ENCODE results near the gene SUN3. TPM values are rescaled to one million over a fixed set of nuclear protein-coding genes. Genes with fewer than 3 reads are reported as not detected.

SUN3 gene
- not detected for polyA plus RNA-seq

- H3K27ac ChIP-seq (ENCODE audit: low read depth, low read length), result no peak within 1 kb of the TSS
- WGBS, 3 donors, result 80 to 88% (median 87%) methylated on average over 6 of the region's 6 CpGs
Measured at GRCh38 chr7:48028938-48029337, at the start of gene SUN3. Gene SUN3 (minus strand): TSS chr7:48029107. CDS start chr7:48028938, 169 bp downstream.

DNA sequence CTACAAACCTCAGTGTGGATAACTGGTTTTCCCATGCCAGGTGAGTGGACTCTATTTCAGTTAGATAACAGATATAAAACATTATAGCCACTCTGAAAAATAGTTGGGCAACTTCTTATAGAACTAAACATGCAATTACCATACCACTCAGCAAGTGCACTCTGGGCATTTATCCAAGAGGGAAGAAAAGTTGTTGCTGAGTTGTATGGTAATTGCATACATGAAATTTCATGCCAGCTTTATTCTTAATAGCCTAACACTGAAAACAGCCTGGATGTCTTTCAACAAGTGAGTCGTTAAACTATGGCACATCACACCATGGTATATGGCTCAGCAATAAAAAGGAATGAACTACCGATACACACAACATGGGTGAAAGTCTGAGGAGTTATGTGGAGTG lies 49.6 kb upstream of the SUN3 start:
- no peak overlapping the region for H3K27ac ChIP-seq (ENCODE audit: low read depth, low read length)
- WGBS, 3 donors, result 83 to 88% (median 86%) methylated on average over 2 of the region's 2 CpGs

DNA sequence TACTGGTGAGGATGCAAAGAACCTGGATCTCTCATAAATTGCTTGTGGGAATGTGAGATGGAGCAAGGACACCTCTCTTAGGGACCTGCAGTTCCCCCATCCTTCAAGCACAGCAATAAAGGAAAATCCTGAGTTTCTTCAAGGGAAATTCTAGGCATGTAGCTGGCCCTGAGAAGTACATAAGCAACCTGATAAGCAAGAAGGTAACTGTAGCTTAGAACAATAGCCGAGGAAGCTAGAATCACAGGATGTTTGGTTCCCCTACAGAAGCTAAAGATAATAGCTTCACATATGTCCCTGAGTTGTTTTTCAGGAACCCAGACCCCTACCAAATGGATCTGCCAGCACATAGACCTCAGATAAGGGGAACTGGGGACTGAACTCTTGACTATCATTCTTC lies 48.5 kb upstream of the SUN3 start:
- WGBS, 3 donors, result 76 to 85% (median 80%) methylated on average over 1 of the region's 1 CpG
- no peak overlapping the region for H3K27ac ChIP-seq (ENCODE audit: low read depth, low read length)

DNA sequence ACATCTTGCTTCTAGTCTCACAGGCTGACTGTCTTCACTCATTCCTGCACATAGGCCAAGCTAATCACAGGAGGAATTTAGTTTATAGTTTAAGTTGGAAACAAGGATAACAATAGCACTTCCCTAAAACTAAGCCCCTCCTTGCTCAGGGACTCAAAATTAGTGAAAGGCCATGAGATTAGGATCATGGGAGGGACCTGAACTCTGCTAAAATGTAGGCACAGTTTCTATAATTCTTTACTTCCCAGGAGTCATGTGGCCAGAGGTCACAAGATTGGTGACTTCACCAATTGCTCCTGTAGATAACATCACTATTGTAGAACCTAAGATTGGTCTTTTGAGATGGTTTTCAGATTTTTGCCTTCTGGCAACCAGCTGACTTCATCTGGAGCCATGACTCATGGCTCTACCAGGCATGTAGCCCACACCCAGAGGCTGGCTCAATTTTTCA lies 45.3 kb upstream of the SUN3 start:
- no peak overlapping the region for H3K27ac ChIP-seq (ENCODE audit: low read depth, low read length)

- H3K27ac ChIP-seq (ENCODE audit: low read depth, low read length), result no peak overlapping the region
- 87 to 99% (median 92%) methylated on average over 2 of the region's 2 CpGs for WGBS, 3 donors
Measured at GRCh38 chr7:48067475-48067874, 38.6 kb upstream of the SUN3 start.

- 83 to 93% (median 90%) methylated on average over 1 of the region's 1 CpG for WGBS, 3 donors
Measured at GRCh38 chr7:48063985-48064384, 35.1 kb upstream of the SUN3 start.

DNA sequence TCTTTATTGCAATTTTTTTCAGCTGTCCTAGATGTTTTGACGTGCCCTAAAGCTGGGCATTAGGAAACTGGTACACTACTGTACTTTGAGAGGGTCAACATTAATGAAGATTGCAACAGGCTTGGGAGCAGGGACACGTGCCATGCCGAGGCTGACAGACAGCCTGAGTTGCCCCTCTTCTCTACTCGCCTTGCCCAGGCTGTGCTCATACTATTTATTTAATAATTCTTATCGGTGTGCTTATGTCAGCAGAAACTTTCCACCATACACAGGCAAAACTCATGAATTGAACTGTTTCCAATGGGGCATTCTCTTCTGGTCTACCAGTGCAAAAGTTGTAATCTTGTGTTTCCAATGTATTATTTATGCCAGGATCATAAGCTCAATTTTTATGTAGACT lies 30.8 kb upstream of the SUN3 start:
- H3K27ac ChIP-seq (ENCODE audit: low read depth, low read length), result no peak overlapping the region
- WGBS, 3 donors, result 65 to 90% (median 83%) methylated on average over 5 of the region's 5 CpGs

More at GRCh38 chr7:48063985-48064384, 35.1 kb upstream of the SUN3 start:
- no peak overlapping the region for H3K27ac ChIP-seq (ENCODE audit: low read depth, low read length)

DNA sequence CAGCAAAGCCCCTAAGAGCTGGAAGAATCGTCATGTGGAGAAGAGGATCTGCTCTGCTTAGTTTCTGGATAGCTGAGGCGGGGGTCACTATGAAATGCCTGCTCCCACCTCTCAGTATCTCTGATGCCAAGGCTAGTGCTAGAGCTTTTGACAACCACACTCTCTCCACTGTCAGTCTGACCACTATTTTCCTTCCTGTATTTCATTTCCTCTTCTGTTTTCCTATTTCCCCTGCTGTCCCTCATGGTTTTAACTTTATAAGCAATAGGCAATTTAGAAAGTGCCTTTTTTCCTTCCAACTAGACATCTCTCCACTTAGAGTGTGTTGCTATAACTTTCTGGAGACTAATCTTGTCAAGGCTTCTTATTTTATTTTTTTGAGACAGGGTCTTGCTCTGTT lies 30.1 kb upstream of the SUN3 start:
- 60 to 89% (median 75%) methylated on average over 2 of the region's 2 CpGs for WGBS, 3 donors
- no peak overlapping the region for H3K27ac ChIP-seq (ENCODE audit: low read depth, low read length)

DNA sequence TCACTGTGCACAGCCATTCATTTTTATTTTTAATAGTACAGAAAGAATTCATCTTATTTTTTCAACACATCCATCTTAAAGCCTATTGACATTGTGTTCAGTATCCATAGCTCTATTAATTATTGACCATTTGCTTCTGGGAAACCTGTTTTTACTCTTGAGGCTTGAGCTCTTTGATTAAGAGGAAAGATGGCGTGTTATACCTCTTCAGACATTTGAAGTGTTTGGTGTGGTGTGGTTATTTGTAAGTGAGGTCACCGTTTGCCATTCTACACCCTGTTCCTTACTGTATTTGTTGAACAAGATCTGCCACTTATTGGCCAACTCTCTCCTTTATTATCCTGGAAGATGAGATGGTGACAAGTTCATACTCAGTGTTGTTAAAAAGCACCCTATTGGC lies 24.8 kb upstream of the SUN3 start:
- 74 to 92% (median 91%) methylated on average over 2 of the region's 2 CpGs for WGBS, 3 donors
- H3K27ac ChIP-seq (ENCODE audit: low read depth, low read length), result no peak overlapping the region

- H3K27ac ChIP-seq (ENCODE audit: low read depth, low read length), result no peak overlapping the region
- 69 to 81% (median 81%) methylated on average over 8 of the region's 8 CpGs for WGBS, 3 donors
Measured at GRCh38 chr7:48052748-48053147, 23.8 kb upstream of the SUN3 start.

DNA sequence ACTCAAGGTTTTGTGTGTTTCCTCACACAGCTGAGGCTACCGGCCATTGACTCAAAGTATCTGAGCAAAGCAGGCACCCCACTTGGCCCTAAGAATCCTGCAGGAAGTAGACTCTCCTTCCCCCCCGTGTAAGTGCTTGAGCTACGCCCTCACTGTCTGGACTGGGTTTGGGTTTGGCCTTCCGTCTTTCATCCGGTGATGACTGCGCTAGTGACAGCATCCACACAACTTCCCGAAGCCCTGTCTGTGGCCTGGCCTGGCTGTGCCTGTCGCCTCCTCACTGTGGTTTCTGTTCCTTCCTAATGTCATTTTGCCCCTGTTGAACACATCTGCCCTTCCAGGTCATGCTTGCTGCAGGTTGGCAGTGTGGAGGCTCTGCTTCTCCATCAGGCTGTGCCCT lies 20.9 kb upstream of the SUN3 start:
- WGBS, 3 donors, result 74 to 87% (median 86%) methylated on average over 8 of the region's 8 CpGs
- H3K27ac ChIP-seq (ENCODE audit: low read depth, low read length), result no peak overlapping the region

DNA sequence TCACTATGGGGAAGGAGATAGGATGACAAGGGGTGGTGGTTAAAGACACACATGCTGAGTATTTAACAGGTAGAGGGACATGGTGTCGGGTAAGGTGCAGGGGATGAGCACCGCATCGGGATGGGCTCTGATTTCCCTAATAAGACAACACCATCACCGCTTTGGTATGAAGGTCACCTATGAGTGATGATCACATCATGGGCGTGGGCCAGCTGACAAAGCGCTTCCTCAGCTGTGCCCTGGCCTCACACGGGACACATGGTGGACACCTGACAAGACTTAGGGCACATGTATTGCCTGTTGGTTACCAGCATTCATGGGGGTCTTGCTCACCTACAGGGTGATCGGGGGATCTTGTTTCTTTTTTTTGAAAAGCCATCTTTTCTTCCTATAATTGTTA lies 19.2 kb upstream of the SUN3 start:
- no peak overlapping the region for H3K27ac ChIP-seq (ENCODE audit: low read depth, low read length)
- WGBS, 3 donors, result 93 to 96% (median 94%) methylated on average over 8 of the region's 8 CpGs

- 62 to 66% (median 64%) methylated on average over 14 of the region's 14 CpGs for WGBS, 3 donors
- no peak overlapping the region for H3K27ac ChIP-seq (ENCODE audit: low read depth, low read length)
Measured at GRCh38 chr7:48046458-48046857, 17.6 kb upstream of the SUN3 start.

DNA sequence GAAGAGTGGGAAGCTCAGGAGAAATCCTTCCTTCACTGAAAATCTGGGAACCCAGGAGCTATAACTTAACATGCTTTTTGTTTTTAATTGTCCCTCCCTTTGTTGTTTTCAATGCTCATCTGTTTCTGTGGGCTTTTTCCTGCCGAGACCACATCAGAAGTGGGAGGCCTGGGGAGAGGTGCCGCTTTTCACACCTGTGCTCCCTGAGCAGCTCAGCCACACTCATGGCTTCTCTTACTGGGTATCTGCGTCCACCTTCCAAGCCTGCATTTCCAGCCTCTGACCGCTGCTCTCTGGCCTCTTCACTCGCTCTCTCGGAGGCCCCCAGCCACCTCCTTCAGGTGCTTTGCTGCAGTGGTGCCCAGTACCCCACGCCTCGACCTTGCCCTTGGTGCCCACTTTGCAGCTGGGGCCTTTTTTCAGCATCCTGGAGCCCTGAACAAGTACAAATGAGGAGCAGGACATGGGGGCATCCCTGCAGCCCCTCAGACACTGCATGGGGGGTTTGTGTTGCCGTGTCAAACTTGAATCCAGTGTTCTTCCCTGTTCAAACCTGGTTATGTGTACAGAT lies 16.4 kb upstream of the SUN3 start:
- 74 to 81% (median 76%) methylated on average over 9 of the region's 9 CpGs for WGBS, 3 donors
- no peak overlapping the region for H3K27ac ChIP-seq (ENCODE audit: low read depth, low read length)

GRCh38 chr7:48042636-48043035 lies 13.7 kb upstream of the SUN3 start:
- no peak overlapping the region for H3K27ac ChIP-seq (ENCODE audit: low read depth, low read length)
- 59 to 79% (median 60%) methylated on average over 3 of the region's 3 CpGs for WGBS, 3 donors

- no peak overlapping the region for H3K27ac ChIP-seq (ENCODE audit: low read depth, low read length)
- 63 to 84% (median 71%) methylated on average over 3 of the region's 3 CpGs for WGBS, 3 donors
Measured at GRCh38 chr7:48042216-48042615, 13.3 kb upstream of the SUN3 start.

DNA sequence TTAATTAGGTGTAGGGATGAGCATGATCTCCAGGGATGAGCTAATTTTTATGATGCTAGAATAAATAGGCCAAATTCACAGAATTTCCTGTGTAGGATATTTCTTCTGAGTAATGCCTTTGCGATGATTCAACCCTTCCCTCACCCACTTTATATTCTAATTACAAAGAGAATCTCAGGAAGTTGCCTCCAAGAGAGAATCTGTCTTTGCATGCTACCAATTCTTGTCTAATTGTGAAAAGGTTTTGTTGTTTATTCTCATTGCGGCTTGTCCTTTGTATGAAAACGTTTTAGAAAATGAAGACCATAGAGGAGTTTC lies 12.7 kb upstream of the SUN3 start:
- H3K27ac ChIP-seq (ENCODE audit: low read depth, low read length), result no peak overlapping the region
- WGBS, 3 donors, result 66 to 77% (median 71%) methylated on average over 3 of the region's 3 CpGs

DNA sequence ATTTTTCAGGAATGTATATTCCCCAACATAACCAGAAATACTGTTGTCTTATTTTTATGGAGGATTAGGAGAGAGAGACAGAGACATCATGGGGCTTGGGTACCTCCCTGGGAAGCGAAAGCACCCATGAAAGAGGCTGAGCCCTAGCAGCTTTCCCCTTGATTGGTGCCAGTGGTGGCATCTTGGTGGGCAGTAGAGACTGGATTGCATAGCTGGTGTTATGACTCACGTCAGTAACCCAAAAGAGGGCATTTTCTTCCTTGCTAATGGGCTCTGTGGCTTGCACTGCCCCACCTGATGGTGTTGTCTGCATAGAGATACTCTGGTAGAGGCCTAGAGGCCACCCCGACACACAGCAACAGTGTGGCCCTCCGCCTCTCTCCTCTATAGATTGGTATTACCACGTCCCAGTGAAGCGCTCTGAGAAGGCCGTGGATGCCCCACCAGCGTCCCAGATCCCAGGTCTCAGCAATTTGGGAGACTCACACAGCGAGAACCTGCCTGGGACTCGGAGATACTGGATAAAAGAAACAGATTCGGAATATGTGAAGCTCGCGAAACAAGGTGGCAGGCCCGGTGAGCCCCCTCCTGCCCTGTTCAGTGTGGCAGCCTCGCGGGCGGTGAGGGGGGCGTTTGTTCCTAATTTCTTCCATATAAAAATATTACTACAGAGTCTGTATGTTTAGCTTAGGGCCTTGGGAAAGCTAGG lies 12.2 kb upstream of the SUN3 start:
- 90 to 94% (median 94%) methylated on average over 18 of the region's 18 CpGs for WGBS, 3 donors

GRCh38 chr7:48038815-48039506 lies 10.1 kb upstream of the SUN3 start:
- WGBS, 3 donors, result 51 to 77% (median 55%) methylated on average over 5 of the region's 5 CpGs
- H3K27ac ChIP-seq (ENCODE audit: low read depth, low read length), result no peak overlapping the region

More for the DNA sequence above, 12.2 kb upstream of the SUN3 start:
- no peak overlapping the region for H3K27ac ChIP-seq (ENCODE audit: low read depth, low read length)

DNA sequence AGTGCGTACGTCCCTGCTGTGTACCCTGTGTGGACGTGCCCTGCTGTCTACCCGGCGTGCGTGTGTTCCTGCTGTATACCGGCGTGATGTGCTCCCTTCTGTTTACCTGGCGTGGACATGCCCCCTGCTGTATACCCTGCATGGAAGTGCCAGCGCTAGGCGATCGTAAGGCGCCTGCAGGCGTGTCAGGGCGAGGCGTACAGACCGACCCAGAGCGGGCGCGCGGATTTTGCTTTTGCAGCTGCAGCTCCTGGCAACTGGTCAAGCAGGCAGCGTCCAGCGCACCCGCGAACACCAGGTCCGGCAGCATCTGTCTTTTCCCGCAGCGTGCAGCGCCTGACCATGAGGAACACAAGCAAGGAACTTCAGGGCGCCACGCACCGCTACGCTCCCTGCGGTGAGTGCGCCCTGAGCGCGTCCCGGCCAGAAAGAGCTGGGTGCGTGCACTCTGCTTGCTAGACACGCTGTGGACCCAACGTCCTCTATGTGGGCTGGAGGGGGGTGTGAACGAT lies 7.1 kb upstream of the SUN3 start:
- 1 to 4% (median 2%) methylated on average over 42 of the region's 42 CpGs for WGBS, 3 donors
- H3K27ac ChIP-seq (ENCODE audit: low read depth, low read length), result no peak overlapping the region
